DND-41 (cell line): ENCODE data around the gene EPS15.

Experiments
- CTCF ChIP-seq: IDR thresholded peaks from 2 replicates; pipeline ENCODE4 v1.5.1; 2012; ENCODE audit warnings: borderline replicate concordance, low read length, moderate library complexity, mild to moderate bottlenecking; ENCODE audit not compliant: poor library complexity, severe bottlenecking; ENCODE audit errors: extremely low read depth
- EZH2 ChIP-seq: IDR thresholded peaks from 3 replicates; pipeline ENCODE4 v1.6.1; 2012; ENCODE audit warnings: borderline replicate concordance, low read depth, mild to moderate bottlenecking, moderate library complexity, low read length, inconsistent platforms; ENCODE audit not compliant: severe bottlenecking

- TF ChIP-seq CTCF: no peak
- no peak for TF ChIP-seq EZH2
Measured at GRCh38 chr1:51369171-51369570, 149.9 kb downstream of the EPS15 start.
